ENCODE results near the gene AMOT.

AMOT gene

DNA sequence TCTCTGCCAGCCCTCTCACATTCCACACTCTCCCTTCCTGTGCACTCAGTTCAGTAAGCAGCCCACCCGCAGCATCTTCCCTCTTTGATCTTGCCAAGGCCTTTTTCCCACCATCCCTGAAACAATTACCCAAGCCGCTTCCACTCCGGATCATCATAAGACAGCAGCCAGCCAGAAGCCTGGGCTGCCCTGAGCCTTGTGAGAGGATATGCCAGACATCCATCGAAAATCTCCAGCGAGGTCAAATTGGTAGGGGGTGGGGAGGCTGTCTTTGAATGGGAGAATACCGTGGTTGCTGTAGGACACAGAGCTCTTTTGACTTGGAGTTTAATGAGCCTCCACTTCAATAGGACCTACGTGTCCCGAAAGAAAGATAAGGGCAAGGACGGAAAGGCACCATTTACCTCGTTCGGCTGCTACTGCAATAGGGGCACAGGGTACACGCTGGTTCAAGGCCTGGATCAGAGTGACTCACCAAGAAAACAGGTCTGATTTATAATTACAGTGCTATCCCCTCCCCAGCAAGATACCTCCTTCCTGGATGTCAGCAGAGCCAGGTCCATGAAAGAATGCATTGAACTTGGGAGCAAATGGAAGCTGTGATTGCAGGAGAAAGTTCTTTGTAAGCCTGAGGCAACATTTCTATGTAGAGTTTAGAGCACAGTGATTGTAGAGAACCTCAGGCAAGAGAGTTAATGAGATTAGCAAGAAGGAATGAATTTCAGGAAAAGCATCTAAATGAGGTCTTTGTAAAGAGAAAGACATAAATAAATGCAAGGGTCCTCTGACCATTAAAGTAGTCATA is 39.5 kb downstream of the AMOT start:
- DNase-seq (ENCODE audit: low read depth, low spot score) = no peak

DNA sequence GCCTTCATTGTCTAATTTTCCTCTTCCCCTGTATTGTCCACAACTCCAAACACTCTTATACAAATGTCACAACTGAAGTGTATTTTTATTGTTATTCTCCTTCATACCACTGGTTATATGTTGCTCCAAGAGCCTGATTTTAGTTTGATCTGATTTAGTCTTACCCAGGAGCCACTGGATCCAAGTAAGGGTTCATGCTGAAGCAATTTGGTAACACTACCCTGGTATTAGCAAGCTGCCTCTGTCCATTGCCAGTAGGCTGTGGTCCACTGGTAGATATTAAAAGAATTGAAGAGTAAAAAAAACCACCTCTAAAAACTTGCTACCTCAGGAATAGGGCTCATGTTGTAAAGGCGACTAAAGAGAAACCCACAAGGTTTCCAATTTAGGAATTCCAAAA is 41.2 kb downstream of the AMOT start:
- DNase-seq (ENCODE audit: low read depth, low spot score) = no peak

DNA sequence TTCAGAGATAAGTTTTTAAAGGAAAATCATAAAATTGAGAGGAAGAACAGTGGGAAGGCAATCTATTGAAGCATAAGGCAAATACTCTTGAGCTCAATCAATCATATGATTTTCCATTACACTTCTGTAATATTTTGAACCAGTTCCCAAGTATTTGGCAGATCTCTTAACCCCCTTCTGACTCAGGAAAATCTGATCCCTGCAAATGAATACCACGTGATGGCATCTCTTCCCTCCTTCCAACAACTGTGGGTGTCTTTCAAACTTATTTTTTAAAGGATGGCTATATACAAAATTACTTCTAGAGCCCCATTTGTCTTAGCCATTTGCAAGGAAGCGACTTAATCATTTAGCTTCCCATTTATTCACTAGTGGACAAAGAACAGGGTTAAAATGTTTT is 41.9 kb downstream of the AMOT start:
- no peak for DNase-seq (ENCODE audit: low read depth, low spot score)

DNA sequence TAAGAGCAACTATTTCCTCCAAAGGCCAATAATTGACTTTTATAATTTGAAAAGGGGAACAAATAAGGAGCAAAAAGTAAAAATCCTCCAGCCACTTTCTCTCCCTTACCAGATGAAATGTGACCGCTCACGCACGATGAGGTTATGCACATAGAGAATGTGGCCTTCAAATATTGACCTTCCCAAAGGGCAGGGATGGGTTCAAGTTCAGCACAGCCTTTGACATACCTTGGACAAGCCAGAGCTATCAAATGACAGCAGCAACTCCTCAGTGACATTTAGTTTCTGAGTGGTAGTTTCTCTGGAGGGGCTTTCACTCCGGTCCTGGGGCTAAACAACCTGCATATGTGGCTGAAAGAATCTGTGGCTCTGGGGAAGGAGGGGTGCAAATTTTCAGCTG is 50.7 kb downstream of the AMOT start:
- no peak for DNase-seq (ENCODE audit: low read depth, low spot score)

DNA sequence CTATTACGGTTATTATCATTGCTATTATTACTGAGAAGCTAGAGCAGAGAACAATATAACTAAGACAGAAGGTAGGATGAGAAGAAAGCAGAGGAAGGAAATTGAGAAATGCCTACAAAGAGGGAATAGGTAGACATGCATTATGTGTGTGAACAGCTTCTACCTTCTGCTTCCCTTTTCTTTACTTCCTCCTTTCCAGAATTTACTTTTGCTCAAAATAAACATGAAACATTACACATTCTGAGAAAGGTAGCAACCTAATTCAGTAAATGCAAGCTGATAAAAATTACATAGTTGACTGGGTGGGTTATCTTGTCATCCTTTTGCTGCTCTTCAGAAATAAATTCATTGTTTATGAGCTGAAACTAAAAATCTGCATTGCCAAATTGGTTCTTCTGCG is 54.6 kb downstream of the AMOT start:
- DNase-seq (ENCODE audit: low read depth, low spot score) = no peak

DNA sequence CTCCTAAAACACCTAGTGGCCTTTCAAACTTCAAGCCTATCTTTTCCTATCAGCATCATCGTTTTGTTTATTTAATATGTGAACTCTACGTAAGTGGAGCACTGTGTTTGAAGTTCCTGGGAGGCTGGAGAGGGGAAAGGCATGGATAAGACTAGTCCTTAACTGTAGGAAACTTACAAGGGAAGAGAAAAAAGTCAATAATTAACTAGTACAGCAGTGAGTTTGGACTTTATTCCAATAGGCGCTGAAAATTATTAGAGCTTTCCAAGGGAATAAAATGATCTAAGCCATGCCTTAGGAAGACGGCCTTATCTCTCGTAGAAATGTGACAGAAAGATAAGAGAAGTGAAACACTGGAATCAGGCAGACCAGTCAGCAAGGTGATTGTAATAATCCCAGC is 55.3 kb downstream of the AMOT start:
- DNase-seq (ENCODE audit: low read depth, low spot score) = no peak

DNA sequence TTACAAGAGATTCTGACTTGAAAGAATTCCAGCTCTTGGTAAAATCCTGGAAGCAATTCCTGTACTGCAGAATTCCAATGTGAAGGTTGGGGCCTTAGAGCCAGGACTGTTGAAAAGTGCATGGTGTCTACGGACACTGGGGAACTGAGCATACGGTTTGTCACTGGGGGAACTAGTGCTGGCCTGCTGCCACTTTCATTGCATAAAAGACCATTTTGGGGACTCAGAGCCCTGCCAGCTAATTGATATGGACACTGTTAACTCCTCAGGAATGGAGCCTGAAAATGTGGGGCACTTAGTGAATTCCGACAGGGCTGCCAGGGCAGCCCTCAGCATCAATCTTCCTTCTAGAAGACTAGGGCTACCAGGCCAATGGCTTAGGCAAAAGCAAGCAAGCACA is 55.9 kb downstream of the AMOT start:
- no peak for DNase-seq (ENCODE audit: low read depth, low spot score)

DNA sequence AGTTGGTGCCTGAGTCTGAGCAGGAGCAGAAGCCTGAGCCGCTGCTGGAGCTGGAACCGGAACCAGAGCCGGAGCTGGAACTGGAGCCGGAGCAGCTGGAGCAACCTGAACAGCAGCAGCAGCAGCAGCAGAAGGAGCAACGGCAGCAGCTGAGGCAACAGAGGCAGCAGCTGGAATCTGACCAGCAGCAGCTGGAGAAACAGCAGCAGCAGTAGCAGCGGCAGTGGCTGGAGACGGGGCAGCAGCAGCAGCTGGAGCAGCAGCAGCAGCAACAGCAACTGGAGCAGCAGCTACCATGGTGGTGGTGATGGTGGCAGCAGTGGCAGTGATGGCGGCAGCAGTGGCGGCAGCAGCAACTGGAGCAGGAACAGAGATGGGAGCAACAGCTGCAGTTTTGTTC is 61.5 kb downstream of the AMOT start:
- DNase-seq (ENCODE audit: low read depth, low spot score) = no peak

DNA sequence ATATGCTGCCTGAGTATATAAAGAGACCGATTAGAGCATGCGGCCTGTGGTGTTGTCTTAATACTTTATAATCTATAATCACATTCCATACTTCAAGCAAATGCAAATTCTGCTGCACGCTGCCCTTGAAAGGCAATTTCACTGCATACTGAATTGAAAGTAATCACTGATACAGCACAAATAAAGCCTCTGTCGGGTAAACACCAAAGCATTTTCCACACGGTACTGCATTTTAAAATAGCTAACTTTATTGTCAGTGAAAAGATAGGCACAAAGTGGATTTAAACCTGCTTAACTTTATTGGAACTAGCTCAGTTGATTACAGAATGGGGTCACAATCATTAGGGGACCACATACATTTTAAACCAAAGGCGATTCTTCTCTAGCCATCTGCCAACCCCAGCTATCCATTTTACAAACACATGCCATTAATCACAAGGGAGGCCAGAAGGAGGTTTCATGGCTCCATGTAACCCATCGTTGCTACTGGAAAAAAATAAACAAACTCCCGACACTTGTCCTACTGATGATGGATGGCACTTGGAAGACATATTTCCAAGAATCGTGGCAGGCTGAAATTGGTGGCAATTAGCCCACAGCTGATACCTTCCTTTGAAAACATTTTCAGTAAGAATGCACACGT is 65.9 kb downstream of the AMOT start:
- no peak for DNase-seq (ENCODE audit: low read depth, low spot score)

DNA sequence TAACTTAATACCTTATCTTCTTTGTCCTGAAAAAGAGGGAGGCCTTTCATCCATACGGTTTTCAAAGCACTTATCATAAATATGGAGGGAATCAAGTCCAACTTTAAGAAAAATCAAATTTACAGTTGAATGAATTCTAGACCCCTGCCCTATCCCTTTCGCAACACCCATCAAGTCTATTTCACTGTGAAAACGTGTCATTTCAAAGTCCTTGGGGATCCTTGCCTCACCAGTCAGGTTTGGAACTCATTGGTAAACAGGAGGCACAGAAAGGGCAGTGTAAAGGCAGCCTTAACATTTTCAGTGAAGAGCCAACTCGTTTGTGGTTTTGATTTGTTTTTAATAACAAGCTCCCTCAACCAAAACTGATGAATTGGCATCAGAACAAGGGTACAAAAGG is 66.5 kb downstream of the AMOT start:
- DNase-seq (ENCODE audit: low read depth, low spot score) = no peak

DNA sequence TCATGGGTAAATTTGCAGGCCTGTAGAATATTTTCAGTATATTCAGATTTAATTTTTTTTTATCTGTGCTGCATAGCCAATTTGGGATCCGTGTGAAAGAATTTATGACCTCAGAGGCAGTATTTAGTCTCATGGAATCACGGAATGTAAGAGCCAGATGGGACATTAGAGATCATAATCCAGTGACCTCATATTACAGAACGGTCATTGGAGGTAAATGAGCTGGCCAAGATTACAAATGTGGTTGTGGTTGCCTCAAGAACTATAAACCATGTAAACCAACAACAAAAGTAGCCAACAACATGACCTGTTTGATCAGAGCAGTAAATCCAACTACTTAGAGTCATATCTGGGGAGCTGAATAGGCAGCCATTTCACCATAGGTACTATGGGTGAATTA is 71.6 kb downstream of the AMOT start:
- no peak for DNase-seq (ENCODE audit: low read depth, low spot score)

DNA sequence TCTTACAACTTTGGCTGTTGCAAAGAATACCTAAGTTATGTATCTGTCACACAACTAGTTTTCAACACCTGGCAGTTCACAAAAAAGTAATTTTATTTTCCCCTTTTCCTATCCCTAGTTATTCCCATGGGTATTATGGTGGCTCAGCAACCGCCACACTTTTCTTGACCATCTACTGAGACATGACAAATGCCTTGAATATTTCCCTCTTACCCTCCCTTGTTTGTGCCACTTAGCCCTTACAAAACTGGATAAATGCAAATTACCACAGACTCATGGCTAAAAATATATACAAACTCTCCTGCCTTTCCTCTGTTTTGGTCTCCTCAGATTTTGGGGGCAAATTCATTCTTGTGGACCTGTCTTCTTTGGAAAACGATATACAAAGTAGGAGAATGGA is 72.1 kb downstream of the AMOT start:
- DNase-seq (ENCODE audit: low read depth, low spot score) = no peak

DNA sequence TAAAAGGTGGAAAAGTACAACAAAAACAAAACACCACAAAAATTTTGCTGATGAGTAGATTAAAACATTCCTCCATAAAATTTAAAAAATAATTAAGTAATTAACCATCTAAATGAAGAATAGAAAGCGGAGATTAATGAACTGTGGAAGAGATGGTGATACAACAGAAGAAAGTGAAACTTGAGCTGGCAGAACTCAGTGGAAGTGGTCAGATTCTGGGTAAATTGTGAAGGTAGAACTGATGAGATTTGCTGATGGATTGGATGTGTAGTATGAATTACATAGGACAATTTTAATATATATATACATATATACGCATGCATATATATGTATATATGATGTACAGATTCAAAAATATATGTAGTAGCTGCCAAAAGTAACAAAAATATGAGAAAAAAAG is 73.9 kb downstream of the AMOT start:
- DNase-seq (ENCODE audit: low read depth, low spot score) = no peak

DNA sequence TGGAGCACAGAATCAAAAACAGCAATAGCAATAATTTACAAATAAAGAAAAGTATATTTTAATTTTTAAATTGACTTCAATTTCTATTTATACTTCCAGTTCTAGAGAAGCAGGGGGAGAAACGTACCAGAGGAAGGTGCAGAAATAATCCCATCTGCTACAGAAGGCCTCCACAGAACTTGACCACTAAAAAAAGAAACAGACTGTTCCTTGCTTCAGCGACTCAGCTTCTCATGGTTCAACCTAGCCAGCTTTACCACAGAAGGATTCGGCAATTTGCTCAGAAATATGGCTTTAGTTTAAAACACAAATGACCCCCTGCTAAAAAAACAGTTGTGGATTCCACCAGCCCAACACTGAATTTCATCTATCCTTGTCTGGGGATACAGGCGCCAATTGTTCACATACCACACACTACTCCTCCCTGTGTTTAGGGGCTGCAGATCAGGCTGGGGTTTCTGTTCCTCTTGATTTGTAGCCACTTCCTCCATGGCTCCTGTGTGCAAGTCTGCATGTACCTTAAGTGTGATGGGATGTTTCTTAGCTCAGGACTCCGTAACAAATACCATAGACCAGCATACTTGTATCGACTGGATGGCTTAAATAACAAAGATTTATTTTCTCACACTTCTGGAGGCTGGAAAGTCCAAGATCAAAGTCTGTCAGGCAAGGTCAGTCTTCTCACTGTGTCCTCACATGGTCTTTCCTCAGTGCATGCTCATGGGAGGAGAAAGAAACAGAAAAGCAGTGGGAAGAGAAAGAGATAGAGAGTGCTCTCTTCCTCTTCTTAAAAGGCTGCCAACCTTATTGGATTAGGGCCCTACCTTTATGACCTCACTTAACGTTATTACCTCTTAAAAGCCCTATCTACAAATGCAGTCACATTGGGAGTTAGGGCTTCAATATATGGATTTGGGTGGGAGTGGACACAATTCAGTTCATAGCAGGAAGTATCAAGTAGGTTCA is 79.1 kb downstream of the AMOT start:
- no peak for DNase-seq (ENCODE audit: low read depth, low spot score)

DNA sequence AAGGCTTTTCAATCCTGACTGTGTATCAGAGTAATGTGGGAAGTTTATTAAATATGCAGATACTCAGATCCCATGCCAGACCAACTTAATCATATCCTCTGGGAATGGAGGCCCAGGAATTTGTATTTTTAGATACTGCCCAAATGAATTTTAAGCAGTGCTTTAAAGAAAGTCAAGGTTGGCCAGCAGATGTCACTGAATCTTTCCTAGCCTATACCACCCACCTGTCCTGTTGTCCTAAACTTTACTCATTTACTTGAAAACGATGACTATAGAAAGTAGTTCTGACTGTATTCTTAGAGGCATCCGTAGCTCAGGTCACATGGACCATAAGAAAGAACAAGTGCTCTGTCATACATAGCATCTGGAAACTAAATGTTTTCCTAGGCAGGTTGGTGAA is 79.9 kb downstream of the AMOT start:
- DNase-seq (ENCODE audit: low read depth, low spot score) = no peak

DNA sequence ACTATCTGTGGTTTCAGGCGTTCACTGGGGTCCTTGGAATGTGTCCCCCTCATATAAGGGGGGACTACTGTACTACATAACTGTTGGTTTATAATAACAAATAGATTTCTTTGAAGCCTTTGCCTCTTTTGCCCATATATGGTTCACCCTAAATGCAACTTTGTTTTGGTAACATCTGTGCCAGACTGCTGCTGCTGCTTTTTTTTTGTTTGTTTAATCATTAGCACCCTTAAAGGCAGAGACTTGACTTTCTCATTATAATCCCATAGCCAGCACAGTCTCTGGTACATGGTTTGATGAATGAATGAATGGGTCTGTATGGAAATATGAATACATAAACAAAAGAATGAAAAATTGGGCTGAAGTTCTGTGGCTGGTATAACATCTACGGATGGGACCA is 80.7 kb downstream of the AMOT start:
- no peak for DNase-seq (ENCODE audit: low read depth, low spot score)

DNA sequence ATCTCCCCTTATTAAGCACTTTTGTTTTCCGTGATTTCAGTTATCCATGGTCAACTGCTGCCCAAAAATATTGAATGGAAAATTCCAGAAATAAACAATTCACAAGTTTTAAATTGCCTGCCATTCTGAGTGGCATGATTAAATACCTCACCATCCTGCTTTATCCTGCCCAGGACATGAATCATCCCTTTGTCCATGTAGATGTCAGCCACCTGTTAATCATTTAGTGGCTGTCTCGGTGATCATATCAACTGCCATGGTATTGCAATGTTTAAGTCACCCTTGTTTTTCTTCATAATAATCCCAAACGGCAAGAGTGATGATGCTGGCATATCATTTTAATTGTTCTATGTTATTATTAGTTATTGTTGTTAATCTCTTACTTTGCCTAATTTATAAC is 81.1 kb downstream of the AMOT start:
- no peak for DNase-seq (ENCODE audit: low read depth, low spot score)

DNA sequence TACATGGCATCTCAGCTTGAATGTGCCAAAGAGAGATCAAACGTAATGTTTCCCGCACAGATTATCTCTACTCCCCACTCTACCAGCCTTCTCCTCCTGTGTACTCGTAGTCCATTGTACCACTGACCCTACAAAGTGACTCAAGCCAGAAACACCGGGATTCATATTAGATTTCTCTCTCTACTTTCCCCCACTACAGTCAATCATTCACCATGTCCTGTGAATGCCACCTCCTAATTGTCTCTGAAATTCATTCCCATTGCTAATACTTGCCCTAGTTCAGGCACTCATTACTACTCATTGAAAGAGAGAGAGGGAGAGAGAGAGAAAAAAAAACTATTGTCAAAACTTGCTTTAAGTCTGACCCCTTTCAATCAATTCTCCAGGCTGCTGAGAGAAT is 82.7 kb downstream of the AMOT start:
- no peak for DNase-seq (ENCODE audit: low read depth, low spot score)

DNA sequence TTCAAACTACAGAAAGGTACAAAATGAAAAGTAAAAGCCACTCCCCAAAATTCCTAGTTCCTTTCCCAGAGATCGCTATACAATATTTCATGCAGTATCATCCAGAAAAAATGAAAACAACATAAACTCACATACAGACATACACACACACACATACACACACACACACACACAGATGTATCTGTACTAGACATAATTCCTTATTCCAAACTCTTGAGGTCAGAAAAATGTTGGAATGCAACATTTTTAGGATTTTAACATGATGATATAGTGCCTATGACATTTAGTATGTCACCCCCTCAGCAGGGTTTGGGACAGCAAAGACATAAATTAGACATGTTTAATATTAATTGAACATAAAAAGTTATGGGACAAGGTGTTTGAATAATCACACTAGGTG is 87.5 kb downstream of the AMOT start:
- no peak for DNase-seq (ENCODE audit: low read depth, low spot score)

DNA sequence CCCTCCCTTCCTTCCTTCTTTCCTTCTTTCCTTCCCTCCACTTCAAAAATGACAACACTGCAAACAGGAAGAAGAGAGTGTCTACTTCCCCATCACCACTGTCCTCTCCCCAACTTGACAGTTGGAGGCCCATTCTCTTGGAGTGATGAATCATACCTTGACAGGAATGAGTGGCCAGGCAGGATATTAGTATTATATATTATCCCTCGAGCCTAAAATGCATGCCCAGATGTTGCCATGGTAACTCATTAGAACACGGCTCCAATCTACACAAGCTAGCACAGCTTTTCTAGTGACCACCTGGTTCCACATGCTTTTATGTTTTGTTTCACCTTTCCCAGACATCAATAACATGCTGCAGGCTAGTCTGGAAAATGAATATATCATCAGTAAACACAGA is 89.6 kb downstream of the AMOT start:
- DNase-seq (ENCODE audit: low read depth, low spot score) = no peak

DNA sequence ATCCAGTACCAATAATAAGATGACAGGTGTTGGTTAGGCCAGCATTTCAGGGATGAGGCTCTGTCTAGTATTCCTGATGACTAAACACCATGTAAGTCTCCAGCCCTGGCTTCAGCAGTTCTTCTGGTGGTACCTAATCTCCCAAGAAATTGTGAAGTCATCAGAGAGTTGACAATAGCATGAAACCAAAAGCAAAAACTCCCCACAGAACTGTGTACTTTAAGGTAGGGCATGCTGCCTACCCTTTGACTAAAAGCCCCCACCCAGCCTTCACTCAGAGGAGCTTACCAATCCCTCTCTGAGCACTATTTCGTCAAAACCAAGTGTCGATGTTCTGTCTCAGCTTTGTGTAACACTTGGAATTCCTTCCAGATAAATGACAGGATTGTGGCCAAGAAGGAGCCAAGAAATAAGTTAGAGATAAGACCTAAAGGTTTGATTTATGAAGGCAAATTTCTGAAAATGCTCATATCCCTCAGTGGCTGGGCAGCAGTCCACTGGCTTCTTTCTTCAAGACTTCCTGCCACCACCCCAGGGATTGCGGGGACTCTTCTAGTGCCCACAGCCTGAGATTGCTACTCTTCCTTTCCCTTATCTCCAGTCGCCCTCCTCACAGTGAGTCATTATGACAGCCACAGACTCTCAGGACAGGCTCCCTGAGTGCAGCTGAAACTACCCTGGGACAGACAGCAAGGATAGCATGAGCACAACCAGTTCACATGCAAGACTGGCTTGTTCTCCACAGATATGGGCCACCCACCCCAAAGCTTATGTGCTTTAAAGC is 93.6 kb downstream of the AMOT start:
- DNase-seq (ENCODE audit: low read depth, low spot score) = no peak
